K562 (cell line): ENCODE data around the gene SMIM30. TPM values are rescaled to one million over a fixed set of nuclear protein-coding genes. Genes with fewer than 3 reads are reported as not detected.
A peak's percentile ranks its signal among the peaks of the same experiment; 100 is the strongest.

Source experiments
- ATAC-seq: fragments of 200-7000 bp; cut with Tn5 transposase; 3 replicates; pipeline ENCODE4 v1.9.1; 2020; ENCODE audit warnings: moderate library complexity
- BruUV-seq: library from RNA; stranded (reverse); fragments of 400-500 nt; replicated peaks from 2 replicates; lab custom pipeline; 2021; lab: Mats Ljungman, UMichigan
- CTCF ChIA-PET: fragments of 300-600 bp; formaldehyde crosslinking; extraction: SDS; loops from one replicate; lab custom pipeline; 2021; ENCODE audit warnings: low intra/inter-chr PET ratio; lab: Yijun Ruan, JAX
- POLR2A ChIA-PET: fragments of 300-600, 350-650 bp; sonication (Branson Sonifier 250); formaldehyde crosslinking; extraction: SDS; loops from one replicate; lab custom pipeline; 2021; ENCODE audit warnings: antibody characterized with exemption, inconsistent platforms; lab: Yijun Ruan, JAX
- DNase-seq, 4 experiments: peaks; one replicate each; pipeline versions ENCODE4 v3.0.0 to v3.0.0-alpha.2; 2011 to 2018; ENCODE audit warnings: low spot score in 3 of 4, mixed read lengths in 3 of 4; ENCODE audit errors: extremely low read depth in 1 of 4
- FAIRE-seq: peaks from 2 replicates; lab custom pipeline; 2011; peaks lifted over from hg19 to GRCh38; lab: Jason Lieb, UNC
- H2AFZ ChIP-seq: 2 replicates; pipeline ENCODE4 v1.6.0; 2011; ENCODE audit warnings: low read depth, low read length, control low read depth, inconsistent platforms
- H3K27ac ChIP-seq: fragments of 200-600 bp; 3 replicates; pipeline ENCODE4 v1.8.0; 2011; ENCODE audit warnings: low read depth, mild to moderate bottlenecking, control low read depth, inconsistent platforms, low read length, moderate library complexity, mixed read lengths; ENCODE audit errors: extremely low read depth
- H3K27me3 ChIP-seq, 2 experiments: fragments of 300-600 bp in 1 of 2; 2 replicates in 1 of 2; 3 replicates in 1 of 2; pipeline versions ENCODE4 v1.6.0 to v1.8.0; 2011; ENCODE audit warnings: inconsistent platforms in 2 of 2, low read length in 2 of 2, mild to moderate bottlenecking in 1 of 2, mixed read lengths in 1 of 2, moderate library complexity in 1 of 2; ENCODE audit not compliant: control insufficient read depth in 2 of 2, insufficient read depth in 2 of 2
- H3K36me3 ChIP-seq: fragments of 300-600 bp; 3 replicates; pipeline ENCODE4 v1.8.0; 2011; ENCODE audit warnings: mild to moderate bottlenecking, low read length, inconsistent platforms; ENCODE audit not compliant: control insufficient read depth, insufficient read depth
- H3K4me1 ChIP-seq, 2 experiments: fragments of 200-600 bp in 1 of 2; replicated peaks in 1 of 2; 2 replicates in 1 of 2; 3 replicates in 1 of 2; pipeline versions ENCODE4 v1.5.1 to v1.8.0; 2011; ENCODE audit warnings: inconsistent platforms in 2 of 2, low read length in 2 of 2, mild to moderate bottlenecking in 1 of 2, mixed read lengths in 1 of 2, moderate library complexity in 1 of 2; ENCODE audit not compliant: control insufficient read depth in 2 of 2, insufficient read depth in 2 of 2
- H3K4me2 ChIP-seq: 2 replicates; pipeline ENCODE4 v1.6.1; 2011; ENCODE audit warnings: low read length, control low read depth, inconsistent platforms, mixed read lengths; ENCODE audit not compliant: insufficient read depth
- H3K4me3 ChIP-seq: fragments of 200-600 bp; sonication (generic), shearing (Covaris generic); 2 replicates; pipeline ENCODE4 v1.5.1; 2016; ENCODE audit warnings: control low read depth, inconsistent platforms
- H3K79me2 ChIP-seq: fragments of 200-600 bp; 3 replicates; pipeline ENCODE4 v1.8.0; 2011; ENCODE audit warnings: low read length, inconsistent platforms; ENCODE audit not compliant: control insufficient read depth, insufficient read depth
- H3K9ac ChIP-seq, 2 experiments: 2 replicates each; pipeline versions ENCODE4 v1.6.0 to v1.6.1; 2011; ENCODE audit warnings: low read depth in 2 of 2, low read length in 2 of 2, control low read depth in 1 of 2, inconsistent platforms in 1 of 2, mild to moderate bottlenecking in 1 of 2, mixed read lengths in 1 of 2; ENCODE audit not compliant: insufficient read depth in 1 of 2
- H3K9me1 ChIP-seq: one replicate; pipeline ENCODE4 v1.6.0; 2011; ENCODE audit warnings: inconsistent platforms, mild to moderate bottlenecking, low read length, moderate library complexity; ENCODE audit not compliant: control insufficient read depth, insufficient read depth
- H3K9me3 ChIP-seq: replicated peaks from 2 replicates; pipeline ENCODE4 v1.5.1; 2011; ENCODE audit warnings: low read depth, low read length, inconsistent platforms; ENCODE audit not compliant: control insufficient read depth, insufficient read depth
- H4K20me1 ChIP-seq: replicated peaks from 2 replicates; pipeline ENCODE4 v1.6.1; 2011; ENCODE audit warnings: low read length, inconsistent platforms, mixed read lengths; ENCODE audit not compliant: control insufficient read depth, insufficient read depth
- ELF2 ChIP-seq: fragments of 250-450 bp; sonication (Bioruptor Pico); IDR thresholded peaks from 2 replicates; pipeline ENCODE4 v1.5.0; 2021; ENCODE audit warnings: mild to moderate bottlenecking
- ESRRA ChIP-seq: fragments of 450-650 bp; IDR thresholded peaks from 2 replicates; pipeline ENCODE4 v1.6.1; 2014; ENCODE audit warnings: low read depth, mild to moderate bottlenecking, moderate library complexity, borderline replicate concordance
- NCOA6 ChIP-seq: fragments of 450-650 bp; IDR thresholded peaks from 2 replicates; pipeline ENCODE4 v1.6.1; 2017; ENCODE audit warnings: mild to moderate bottlenecking
- RFX1 ChIP-seq: fragments of 450-650 bp; IDR thresholded peaks from 2 replicates; pipeline ENCODE4 v1.6.1; 2016; ENCODE audit warnings: mild to moderate bottlenecking, moderate library complexity
- RNF2 ChIP-seq: sonication (generic); IDR thresholded peaks from 2 replicates; pipeline ENCODE4 v1.6.1; 2016
- SP1 ChIP-seq: sonication (generic); formaldehyde crosslinking; IDR thresholded peaks from 2 replicates; pipeline ENCODE4 v1.8.1; 2022; ENCODE audit warnings: mild to moderate bottlenecking, missing genetic modification reagents
- ZNF263 ChIP-seq: sonication (generic); formaldehyde crosslinking; IDR thresholded peaks from 2 replicates; pipeline ENCODE4 v1.8.0; 2022; ENCODE audit warnings: mild to moderate bottlenecking, missing genetic modification reagents, borderline replicate concordance
- WGBS: fragments of 100-300 bp; shearing (Covaris generic); methylation state at CpG from one replicate; pipeline ENCODE4 v1.1.6; 2016; ENCODE audit warnings: low coverage, mixed read lengths; ENCODE audit not compliant: insufficient coverage; ENCODE audit errors: missing lambda C conversion rate; 5-methylcytosine and 5-hydroxymethylcytosine counted together
- in situ Hi-C: fragments of 300-500 bp; cut with MboI; formaldehyde crosslinking; loops from 4 replicates; pipeline ENCODE4 v1.15.0; 2018; ENCODE audit warnings: inconsistent platforms, mixed read lengths
- intact Hi-C: fragments of 100-400 bp; cut with micrococcal nuclease; formaldehyde crosslinking; loops from 2 replicates; pipeline ENCODE4 v1.14.2; 2022
- polyA plus RNA-seq, 8 experiments: library from polyadenylated mRNA; depleted of rRNA in 4 of 8; stranded (reverse) in 5 of 8; unstranded in 3 of 8; fragments of >200 nt; fragmentation: Nextera tagmentation in 2 of 8; fragmentation: Illumina TruSeq in 1 of 8; extraction: Ambion mirVana in 2 of 8; extraction: Trizol in 1 of 8; gene quantifications; 2 replicates each; pipeline versions ENCODE4 v1.2.1 to v1.2.3, GENCODE V29; 2011 to 2014; ENCODE audit warnings: inconsistent platforms in 1 of 8, missing spikeins in 1 of 8
- total RNA-seq, 7 experiments: library from RNA; depleted of rRNA in 6 of 7; stranded (reverse); fragments of >200 nt in 6 of 7; fragmentation: Illumina TruSeq in 2 of 7; extraction: Trizol in 2 of 7; gene quantifications; 2 replicates each; pipeline versions ENCODE4 v1.2.1 to v1.2.3, GENCODE V29; 2011 to 2021; ENCODE audit warnings: low replicate concordance in 1 of 7
- TF ChIP-seq, protein P1 (sequence below): sonication (generic); IDR thresholded peaks from 2 replicates; pipeline ENCODE4 v1.6.1; 2016

SMIM30 gene
- total and polyA plus RNA-seq, 9 of the 15 experiments (the other 6 are each of a cell fraction or from before 2014, with no cell fraction given): 161 to 891 (median 316) TPM

DNA sequence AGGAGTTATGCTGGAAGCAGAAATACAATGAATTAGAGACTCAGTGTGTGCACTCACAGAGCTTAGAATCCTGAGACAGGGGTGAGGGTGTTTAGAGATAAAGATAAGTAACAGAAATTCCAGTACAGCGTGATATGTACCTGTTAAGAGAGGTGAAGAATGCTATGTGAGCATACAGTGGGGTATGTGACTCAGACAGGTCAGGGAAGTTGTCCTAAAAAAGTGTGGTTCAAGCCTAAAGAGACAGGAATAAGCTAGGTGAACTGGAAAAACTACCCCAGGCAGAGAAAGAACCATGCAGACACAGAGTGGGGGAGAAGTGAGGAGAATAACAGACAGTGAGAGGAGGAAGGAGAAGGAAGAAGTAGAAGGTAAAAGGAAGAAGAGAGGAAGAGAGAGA, 8.6 kb downstream of the SMIM30 start:
- Histone ChIP-seq H3K9me3 (no peaks in the 10 kb centered on the region), H3K9ac (no peak overlapping the region), H3K4me3 (no peak overlapping the region), H4K20me1 (no peaks in the 10 kb centered on the region), H3K4me2 (no peak overlapping the region), H3K4me1 (no peaks in the 10 kb centered on the region), H3K9me1 (no peaks in the 10 kb centered on the region), H3K27me3 (no peaks in the 10 kb centered on the region), H3K36me3 (peaks cover 14% of the 10 kb centered on the region; the same call in 2 of the 3 replicates), H3K79me2 (no peaks in the 10 kb centered on the region), H2AFZ (no peak overlapping the region), H3K27ac (no peak overlapping the region)
- no peak for DNase-seq
- ChIA-PET POLR2A (interaction anchor here (1.7 to 2.2 kb wide), 2 partner anchors 10 to 11 kb away, joined by 4 to 8 read pairs; no protein-coding TSS in a partner anchor), CTCF (no interaction called here)
- TF ChIP-seq RNF2 (no peak), RFX1 (no peak), ELF2 (CRISPR knock-in tag) (no peak), NCOA6 (no peak), ESRRA (no peak), SP1 (CRISPR knock-in tag) (no peak), ZNF263 (no peak)
- TF ChIP-seq, protein P1, sequence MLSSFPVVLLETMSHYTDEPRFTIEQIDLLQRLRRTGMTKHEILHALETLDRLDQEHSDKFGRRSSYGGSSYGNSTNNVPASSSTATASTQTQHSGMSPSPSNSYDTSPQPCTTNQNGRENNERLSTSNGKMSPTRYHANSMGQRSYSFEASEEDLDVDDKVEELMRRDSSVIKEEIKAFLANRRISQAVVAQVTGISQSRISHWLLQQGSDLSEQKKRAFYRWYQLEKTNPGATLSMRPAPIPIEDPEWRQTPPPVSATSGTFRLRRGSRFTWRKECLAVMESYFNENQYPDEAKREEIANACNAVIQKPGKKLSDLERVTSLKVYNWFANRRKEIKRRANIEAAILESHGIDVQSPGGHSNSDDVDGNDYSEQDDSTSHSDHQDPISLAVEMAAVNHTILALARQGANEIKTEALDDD: no peak
- no TSS peak for BruUV-seq
- in situ Hi-C loops: no loop called here
- ATAC-seq: peak; percentile 20; the same call in 2 of the 3 replicates
- WGBS: 5% methylated on average over 1 of the region's 1 CpG
- no peak for FAIRE-seq
- intact Hi-C loops: loop anchor here (10.0 kb wide), 1 partner anchor 325 kb away; no protein-coding TSS in a partner anchor
